CD14-positive monocyte (primary cell): ENCODE results near the gene HS1BP3. TPM values are rescaled to one million over a fixed set of nuclear protein-coding genes. Genes with fewer than 3 reads are reported as not detected.

Experiments used
- DNase-seq, 3 donors: peaks; one replicate each; pipeline ENCODE4 v3.0.0-alpha.2; 2011 to 2022
- H2AFZ ChIP-seq: 2 replicates; pipeline ENCODE4 v1.6.0; 2012; ENCODE audit warnings: mild to moderate bottlenecking, low read depth, low read length, inconsistent platforms; ENCODE audit not compliant: insufficient read depth, poor library complexity, severe bottlenecking
- H3K27ac ChIP-seq, 2 donors: 1 replicate in 1 of 2; 2 replicates in 1 of 2; pipeline ENCODE4 v1.5.1; 2012 to 2013; ENCODE audit warnings: low read length in 2 of 2, control low read depth in 1 of 2, inconsistent platforms in 1 of 2, low read depth in 1 of 2, mild to moderate bottlenecking in 1 of 2
- H3K27me3 ChIP-seq, 2 donors: one replicate each; pipeline versions ENCODE4 v1.6.0 to v1.6.1; 2011 to 2013; ENCODE audit warnings: low read length in 2 of 2; ENCODE audit not compliant: control insufficient read depth in 2 of 2, insufficient read depth in 2 of 2
- H3K36me3 ChIP-seq, 2 donors: replicated peaks in 1 of 2; 1 replicate in 1 of 2; 2 replicates in 1 of 2; pipeline versions ENCODE4 v1.5.1 to v1.6.1; 2012 to 2013; ENCODE audit warnings: low read length in 2 of 2, control low read depth in 1 of 2, inconsistent platforms in 1 of 2, mild to moderate bottlenecking in 1 of 2; ENCODE audit not compliant: insufficient read depth in 2 of 2, control insufficient read depth in 1 of 2
- H3K4me1 ChIP-seq, 2 donors: 1 replicate in 1 of 2; 2 replicates in 1 of 2; pipeline versions ENCODE4 v1.5.1 to v1.6.1; 2012 to 2013; ENCODE audit warnings: low read length in 2 of 2, control low read depth in 1 of 2, inconsistent platforms in 1 of 2, mild to moderate bottlenecking in 1 of 2, moderate library complexity in 1 of 2; ENCODE audit not compliant: insufficient read depth in 2 of 2, control insufficient read depth in 1 of 2
- H3K4me2 ChIP-seq: replicated peaks from 2 replicates; pipeline ENCODE3; 2012; ENCODE audit warnings: low read length, moderate library complexity, mild to moderate bottlenecking; ENCODE audit not compliant: poor library complexity, severe bottlenecking; ENCODE audit errors: extremely low read depth
- H3K4me3 ChIP-seq, 3 experiments: fragments of 200-600 bp in 1 of 3; sonication (generic) in 1 of 3; replicated peaks in 1 of 3; 1 replicate in 2 of 3; 2 replicates in 1 of 3; pipeline ENCODE4 v1.5.1; 2011 to 2013; ENCODE audit warnings: low read length in 3 of 3, mild to moderate bottlenecking in 3 of 3, control low read depth in 2 of 3, low read depth in 2 of 3, inconsistent platforms in 1 of 3, moderate library complexity in 1 of 3
- H3K79me2 ChIP-seq: 2 replicates; pipeline ENCODE4 v1.6.0; 2012; ENCODE audit warnings: mild to moderate bottlenecking, control low read depth, inconsistent platforms, low read length, moderate library complexity; ENCODE audit not compliant: insufficient read depth
- H3K9ac ChIP-seq: 2 replicates; pipeline ENCODE4 v1.6.0; 2017; ENCODE audit warnings: low read length, mild to moderate bottlenecking; ENCODE audit not compliant: insufficient read depth, poor library complexity, severe bottlenecking
- H3K9me3 ChIP-seq, 2 donors: replicated peaks in 1 of 2; 1 replicate in 1 of 2; 2 replicates in 1 of 2; pipeline versions ENCODE4 v1.5.1 to v1.6.1; 2012 to 2013; ENCODE audit warnings: low read length in 2 of 2, control low read depth in 1 of 2; ENCODE audit not compliant: control insufficient read depth in 1 of 2, insufficient read depth in 1 of 2
- H4K20me1 ChIP-seq: 2 replicates; pipeline ENCODE4 v1.6.0; 2012; ENCODE audit warnings: mild to moderate bottlenecking, low read length, control low read depth, moderate library complexity; ENCODE audit not compliant: insufficient read depth
- H3K27ac Mint-ChIP-seq, 7 donors: one replicate each; pipeline ENCODE4 v1.8.0; 2020; ENCODE audit warnings: mild to moderate bottlenecking in 7 of 7, mixed read lengths in 7 of 7, moderate library complexity in 6 of 7, inconsistent platforms in 2 of 7
- H3K27me3 Mint-ChIP-seq, 3 donors: one replicate each; pipeline ENCODE4 v1.8.0; 2021 to 2022; ENCODE audit warnings: low read depth in 3 of 3, mild to moderate bottlenecking in 3 of 3, mixed read lengths in 3 of 3, moderate library complexity in 3 of 3, inconsistent platforms in 1 of 3
- H3K36me3 Mint-ChIP-seq, 2 donors: one replicate each; pipeline ENCODE4 v1.8.0; 2020; ENCODE audit warnings: mixed read lengths in 2 of 2, inconsistent platforms in 1 of 2, mild to moderate bottlenecking in 1 of 2
- H3K4me1 Mint-ChIP-seq: one replicate; pipeline ENCODE4 v1.8.0; 2020; ENCODE audit warnings: mild to moderate bottlenecking, mixed read lengths
- H3K4me3 Mint-ChIP-seq, 2 donors: one replicate each; pipeline ENCODE4 v1.8.0; 2020; ENCODE audit warnings: mild to moderate bottlenecking in 2 of 2, mixed read lengths in 2 of 2, moderate library complexity in 1 of 2
- H3K9me3 Mint-ChIP-seq, 7 donors: one replicate each; pipeline ENCODE4 v1.8.0; 2020 to 2022; ENCODE audit warnings: mixed read lengths in 7 of 7, mild to moderate bottlenecking in 6 of 7, moderate library complexity in 6 of 7, inconsistent platforms in 2 of 7
- CTCF ChIP-seq: fragments of 200-600 bp; IDR thresholded peaks from one replicate; pipeline ENCODE4 v1.8.0; 2022; ENCODE audit warnings: antibody characterized with exemption, mild to moderate bottlenecking
- WGBS: methylation state at CpG from one replicate; pipeline ENCODE4 v1.1.5; 2013; ENCODE audit warnings: missing lambda C conversion rate; ENCODE audit not compliant: insufficient coverage; 5-methylcytosine and 5-hydroxymethylcytosine counted together
- intact Hi-C, 2 donors: fragments of 100-400 bp; cut with micrococcal nuclease; formaldehyde crosslinking; loops; one replicate each; pipeline versions ENCODE4 v1.15.0 to v1.15.1; 2023
- polyA plus RNA-seq, 3 donors: library from polyadenylated mRNA; depleted of rRNA in 1 of 3; unstranded in 2 of 3; stranded (reverse) in 1 of 3; fragments of 300-500 nt in 2 of 3; fragments of >200 nt in 1 of 3; fragmentation: Illumina TruSeq in 2 of 3; gene quantifications; 1 replicate in 2 of 3; 2 replicates in 1 of 3; pipeline ENCODE4 v1.2.3, GENCODE V29; 2012 to 2021

The HS1BP3 gene
- polyA plus RNA-seq, 3 donors = 45.1 to 48.9 (median 45.4) TPM

DNA sequence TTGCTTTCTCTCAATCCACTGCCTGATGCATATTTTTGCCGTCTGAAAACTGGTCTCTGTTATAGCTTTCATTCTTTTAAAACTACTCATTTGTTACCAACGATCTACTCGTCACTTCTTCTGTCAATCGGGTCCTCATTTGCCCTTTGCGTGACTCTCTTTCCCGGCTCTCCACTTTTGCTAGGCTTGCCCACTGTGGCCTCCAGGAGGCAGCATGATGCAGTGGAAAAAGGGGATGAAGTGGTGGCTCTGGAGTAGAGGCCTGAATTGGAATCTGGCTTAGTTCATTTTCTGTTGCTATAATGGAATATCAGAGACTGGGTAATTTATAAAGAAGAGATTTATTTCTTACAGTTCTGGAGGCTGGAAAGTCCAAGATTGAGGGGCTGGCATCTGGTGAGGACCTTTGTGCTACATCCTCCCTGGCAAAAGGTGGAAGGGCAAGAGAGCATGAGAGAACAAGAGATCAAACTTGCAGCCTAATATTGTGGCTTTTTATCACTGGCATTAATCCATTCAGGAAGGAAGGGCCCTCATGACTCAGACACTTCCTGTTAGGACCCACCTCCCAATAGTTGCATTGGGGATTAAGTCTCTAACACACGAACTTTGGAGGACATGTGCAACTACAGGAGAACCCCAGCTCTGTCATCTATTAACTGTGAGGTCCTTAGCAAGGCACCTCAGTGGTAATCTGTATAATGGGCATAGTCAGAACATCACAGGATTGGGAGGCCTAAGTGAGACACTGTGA is 31.4 kb upstream of the HS1BP3 start:
- WGBS = 100% methylated on average over 5 of the region's 7 CpGs
- Histone ChIP-seq H3K4me2 (no peak overlapping the region), H2AFZ (no peak overlapping the region), H3K9me3 (no peaks in the 10 kb centered on the region), H3K9ac (no peak overlapping the region), H3K27ac (no peak overlapping the region), H3K4me1 (no peaks in the 10 kb centered on the region), H3K36me3 (peaks cover 0 to 33% of the 10 kb centered on the region in 2 donors), H3K4me3 (no peak overlapping the region), H3K27me3 (no peaks in the 10 kb centered on the region), H4K20me1 (no peaks in the 10 kb centered on the region), H3K79me2 (no peaks in the 10 kb centered on the region)
- no peaks in the 10 kb centered on the region for H3K27me3 Mint-ChIP-seq
- H3K27ac Mint-ChIP-seq = no peak overlapping the region
- H3K4me1 Mint-ChIP-seq = peaks cover 4% of the 10 kb centered on the region
- DNase-seq = no peak
- peak; percentile 26 for TF ChIP-seq CTCF
- no peak overlapping the region for H3K4me3 Mint-ChIP-seq
- H3K9me3 Mint-ChIP-seq = no peaks in the 10 kb centered on the region
- intact Hi-C loops = no loop called here
- peaks cover 40 to 45% of the 10 kb centered on the region in 2 donors for H3K36me3 Mint-ChIP-seq

DNA sequence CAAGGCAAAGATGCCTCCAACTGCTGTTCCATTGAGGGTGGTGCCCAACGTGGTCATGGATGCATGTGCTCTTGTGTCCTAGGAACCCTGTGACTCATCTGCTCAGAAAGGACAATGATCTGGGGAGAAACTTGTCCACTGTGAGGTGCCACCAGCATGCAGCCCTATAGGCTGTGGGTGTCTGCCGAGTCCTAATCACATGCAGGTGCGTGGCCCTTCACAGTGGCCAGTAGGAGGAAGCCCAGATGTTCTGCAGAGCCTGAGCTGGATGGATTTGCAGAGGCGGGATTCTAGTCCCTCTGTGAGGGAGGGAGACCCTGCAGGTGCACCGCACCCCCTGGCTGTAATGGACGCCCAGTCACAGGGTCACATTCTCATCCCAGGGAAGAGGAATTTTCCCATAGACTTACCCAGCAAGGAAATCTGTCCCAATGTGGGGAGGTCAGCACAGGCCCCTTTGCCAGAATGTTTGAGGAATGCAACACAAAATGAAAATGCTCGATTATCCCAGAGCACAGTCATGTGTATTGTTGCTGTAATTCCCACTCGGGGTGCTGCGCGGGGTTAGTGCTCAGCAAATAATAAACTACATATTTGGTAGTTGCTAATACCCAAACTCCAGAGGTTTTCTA is 30.0 kb upstream of the HS1BP3 start:
- intact Hi-C loops = no loop called here

More for the DNA sequence above, 30.0 kb upstream of the HS1BP3 start:
- peaks cover 0 to 20% of the 10 kb centered on the region in 2 donors for H3K36me3 ChIP-seq
- H3K4me1 ChIP-seq = no peaks in the 10 kb centered on the region
- no peak overlapping the region for H3K4me2 ChIP-seq
- no peaks in the 10 kb centered on the region for H4K20me1 ChIP-seq
- no peak overlapping the region for H3K4me3 ChIP-seq
- Mint-ChIP-seq H3K9me3 (no peaks in the 10 kb centered on the region), H3K27me3 (no peaks in the 10 kb centered on the region), H3K4me3 (no peak overlapping the region), H3K36me3 (peaks cover 29 to 32% of the 10 kb centered on the region in 2 donors), H3K4me1 (peaks cover 4% of the 10 kb centered on the region), H3K27ac (peak overlapping the region in 1 of 7 donors; percentile 28)
- no peaks in the 10 kb centered on the region for H3K79me2 ChIP-seq
- H3K9me3 ChIP-seq = no peaks in the 10 kb centered on the region
- no peak overlapping the region for H2AFZ ChIP-seq
- TF ChIP-seq CTCF = no peak
- H3K9ac ChIP-seq = no peak overlapping the region
- H3K27me3 ChIP-seq = no peaks in the 10 kb centered on the region
- DNase-seq = no peak
- H3K27ac ChIP-seq = no peak overlapping the region
- 94% methylated on average over 2 of the region's 10 CpGs for WGBS
